ENCODE results near the gene TYROBP. TPM values are rescaled to one million over a fixed set of nuclear protein-coding genes. Genes with fewer than 3 reads are reported as not detected.
A peak's percentile ranks its signal among the peaks of the same experiment; 100 is the strongest.

TYROBP gene
- total RNA-seq, 4 donors from 2014 or later: 47.1 to 145 (median 50.7) TPM

DNA sequence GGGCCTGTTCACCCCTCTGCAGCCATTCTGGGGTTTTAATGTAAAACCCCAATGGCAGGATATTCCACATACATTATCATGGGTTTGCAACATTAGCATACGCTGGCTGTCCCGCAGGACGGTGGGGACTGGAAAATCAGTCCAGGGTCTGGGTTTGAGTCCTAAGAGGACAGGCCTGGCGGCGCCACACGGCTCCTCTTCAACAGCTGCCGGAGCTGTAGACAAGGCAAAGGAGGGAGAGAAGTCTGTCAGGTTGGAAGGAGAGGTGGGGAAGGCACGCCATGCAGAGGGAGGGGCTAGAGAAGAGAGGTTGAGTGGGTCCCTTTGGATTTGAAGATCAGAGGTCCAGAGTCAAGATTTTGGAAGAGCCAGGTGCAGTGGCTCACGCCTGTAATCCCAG lies 19.7 kb downstream of the TYROBP start:
- intact Hi-C loops (cut with DNase I): loop anchor here (10.0 kb wide), 1 partner anchor 114 kb away; the partner anchor contains the start of gene ARHGAP33
- Histone ChIP-seq H3K9me3 (no peaks in the 10 kb centered on the region), H3K4me3 (no peak overlapping the region), H3K4me1 (no peaks in the 10 kb centered on the region), H3K27me3 (no peaks in the 10 kb centered on the region), H3K36me3 (peaks cover 37 to 69% (median 53%) of the 10 kb centered on the region in 4 donors), H3K27ac (replicated peaks in 1 of 4) (no peak overlapping the region)
- 90% methylated on average over 9 of the region's 9 CpGs for WGBS
- no peak for TF ChIP-seq POLR2A (IDR thresholded peaks at IDR 0.05; ENCODE audit: low read depth)
- no peak for TF ChIP-seq POLR2AphosphoS5 (IDR thresholded peaks at IDR 0.05)
- TF ChIP-seq, protein P1, sequence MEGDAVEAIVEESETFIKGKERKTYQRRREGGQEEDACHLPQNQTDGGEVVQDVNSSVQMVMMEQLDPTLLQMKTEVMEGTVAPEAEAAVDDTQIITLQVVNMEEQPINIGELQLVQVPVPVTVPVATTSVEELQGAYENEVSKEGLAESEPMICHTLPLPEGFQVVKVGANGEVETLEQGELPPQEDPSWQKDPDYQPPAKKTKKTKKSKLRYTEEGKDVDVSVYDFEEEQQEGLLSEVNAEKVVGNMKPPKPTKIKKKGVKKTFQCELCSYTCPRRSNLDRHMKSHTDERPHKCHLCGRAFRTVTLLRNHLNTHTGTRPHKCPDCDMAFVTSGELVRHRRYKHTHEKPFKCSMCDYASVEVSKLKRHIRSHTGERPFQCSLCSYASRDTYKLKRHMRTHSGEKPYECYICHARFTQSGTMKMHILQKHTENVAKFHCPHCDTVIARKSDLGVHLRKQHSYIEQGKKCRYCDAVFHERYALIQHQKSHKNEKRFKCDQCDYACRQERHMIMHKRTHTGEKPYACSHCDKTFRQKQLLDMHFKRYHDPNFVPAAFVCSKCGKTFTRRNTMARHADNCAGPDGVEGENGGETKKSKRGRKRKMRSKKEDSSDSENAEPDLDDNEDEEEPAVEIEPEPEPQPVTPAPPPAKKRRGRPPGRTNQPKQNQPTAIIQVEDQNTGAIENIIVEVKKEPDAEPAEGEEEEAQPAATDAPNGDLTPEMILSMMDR (IDR thresholded peaks at IDR 0.05): no peak
- no peak for TF ChIP-seq EP300 (IDR thresholded peaks at IDR 0.05)
- DNase-seq (ENCODE audit: extremely low spot score): no peak

DNA sequence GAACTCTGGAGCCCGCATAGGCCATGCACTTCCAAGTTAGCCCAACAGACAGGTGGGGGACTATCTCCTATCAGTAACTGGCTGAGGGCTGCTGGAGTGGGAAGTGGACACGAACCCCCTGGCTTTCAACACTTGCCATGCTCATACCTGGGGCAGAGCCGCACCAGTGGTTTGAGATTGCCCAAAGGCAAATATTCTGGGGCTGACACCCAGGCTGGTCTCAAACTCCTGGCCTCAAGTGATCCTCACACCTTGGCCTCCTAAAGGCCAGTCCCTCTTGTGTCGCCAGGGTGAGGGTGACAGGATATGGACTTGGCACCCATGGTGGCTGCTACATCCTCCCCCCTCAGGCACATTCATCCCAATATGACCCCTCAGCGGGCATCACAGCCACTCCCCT lies 20.9 kb downstream of the TYROBP start:
- H3K27ac ChIP-seq (replicated peaks in 1 of 4): no peak overlapping the region
- no peak overlapping the region for H3K4me3 ChIP-seq
- H3K9me3 ChIP-seq: no peaks in the 10 kb centered on the region
- TF ChIP-seq, protein P1 (IDR thresholded peaks at IDR 0.05): no peak
- TF ChIP-seq POLR2AphosphoS5 (IDR thresholded peaks at IDR 0.05) (no peak), EP300 (IDR thresholded peaks at IDR 0.05) (no peak), POLR2A (IDR thresholded peaks at IDR 0.05; ENCODE audit: low read depth) (no peak)
- H3K4me1 ChIP-seq: no peaks in the 10 kb centered on the region
- intact Hi-C loops (cut with DNase I): loop anchor here (10.0 kb wide), 1 partner anchor 112 kb away; the partner anchor contains the start of gene ARHGAP33
- peaks cover 31 to 57% (median 43%) of the 10 kb centered on the region in 4 donors for H3K36me3 ChIP-seq
- WGBS: 84% methylated on average over 5 of the region's 5 CpGs
- DNase-seq (ENCODE audit: extremely low spot score): no peak
- no peaks in the 10 kb centered on the region for H3K27me3 ChIP-seq

DNA sequence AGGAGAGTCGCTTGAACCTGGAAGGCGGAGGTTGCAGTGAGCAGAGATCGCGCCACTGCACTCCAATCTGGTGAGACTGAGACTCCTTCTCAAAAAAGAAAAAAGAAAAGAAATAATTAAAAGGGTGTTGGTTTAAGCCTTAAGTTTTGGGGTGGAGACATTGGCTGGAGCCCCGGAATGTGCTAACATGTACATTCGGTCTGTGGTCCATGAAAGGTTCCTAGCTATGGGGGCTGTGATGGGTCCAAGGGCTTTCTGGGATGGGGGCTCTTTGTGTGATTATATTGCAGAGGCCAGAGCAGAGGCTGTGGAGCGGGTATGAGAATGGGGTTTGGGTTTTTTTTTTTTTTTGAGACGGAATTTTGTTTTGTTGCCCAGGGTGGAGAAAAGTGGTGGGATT lies 22.2 kb downstream of the TYROBP start:
- H3K4me1 ChIP-seq: no peaks in the 10 kb centered on the region
- 93% methylated on average over 8 of the region's 8 CpGs for WGBS
- TF ChIP-seq POLR2A (IDR thresholded peaks at IDR 0.05; ENCODE audit: low read depth): no peak
- TF ChIP-seq EP300 (IDR thresholded peaks at IDR 0.05): no peak
- TF ChIP-seq, protein P1 (IDR thresholded peaks at IDR 0.05): no peak
- no peak for TF ChIP-seq POLR2AphosphoS5 (IDR thresholded peaks at IDR 0.05)
- no peaks in the 10 kb centered on the region for H3K9me3 ChIP-seq
- no peak overlapping the region for H3K27ac ChIP-seq (replicated peaks in 1 of 4)
- intact Hi-C loops (cut with DNase I): loop anchor here (10.0 kb wide), 1 partner anchor 111 kb away; the partner anchor contains the start of gene ARHGAP33
- no peaks in the 10 kb centered on the region for H3K27me3 ChIP-seq
- no peak overlapping the region for H3K4me3 ChIP-seq
- H3K36me3 ChIP-seq: peaks cover 29 to 45% (median 35%) of the 10 kb centered on the region in 4 donors
- DNase-seq (ENCODE audit: extremely low spot score): no peak

DNA sequence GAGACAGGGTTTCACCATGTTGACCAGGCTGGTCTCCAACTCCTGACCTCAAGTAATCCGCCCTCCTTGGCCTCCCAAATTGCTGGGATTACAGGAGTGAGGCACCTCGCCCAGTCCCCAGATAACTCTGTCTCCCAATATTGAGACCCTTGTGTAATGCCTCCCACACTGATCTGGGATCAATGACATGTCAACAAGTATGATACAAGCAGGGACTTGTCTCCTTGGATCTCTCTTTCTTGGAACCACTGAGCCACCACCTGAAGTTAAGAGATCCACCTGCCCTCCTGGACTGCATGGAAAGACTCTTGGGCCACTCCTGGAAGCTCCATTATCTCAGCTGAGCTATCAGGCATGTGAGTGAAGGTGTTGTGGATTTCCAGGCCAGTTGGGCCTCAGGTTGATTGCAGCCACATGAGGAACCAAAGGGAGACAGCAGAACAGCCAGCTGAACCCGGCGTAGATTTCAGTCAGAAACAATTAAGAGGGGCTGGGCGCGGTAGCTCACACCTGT lies 22.8 kb downstream of the TYROBP start:
- peak in 1 of 2 donors; percentile 17 for TF ChIP-seq POLR2AphosphoS5 (IDR thresholded peaks at IDR 0.05)
- TF ChIP-seq, protein P1 (IDR thresholded peaks at IDR 0.05): no peak
- no peak for DNase-seq (ENCODE audit: extremely low spot score)
- H3K4me3 ChIP-seq: no peak overlapping the region
- H3K27ac ChIP-seq (replicated peaks in 1 of 4): no peak overlapping the region
- 91% methylated on average over 6 of the region's 6 CpGs for WGBS
- peaks cover 23 to 39% (median 29%) of the 10 kb centered on the region in 4 donors for H3K36me3 ChIP-seq
- H3K27me3 ChIP-seq: peaks cover 0 to 6% (median 0%) of the 10 kb centered on the region in 4 donors
- no peaks in the 10 kb centered on the region for H3K9me3 ChIP-seq
- intact Hi-C loops (cut with DNase I): loop anchor here (10.0 kb wide), 1 partner anchor 110 kb away; the partner anchor contains the start of gene ARHGAP33
- no peaks in the 10 kb centered on the region for H3K4me1 ChIP-seq
